Measurements from ENCODE around the gene CDH4. TPM values are rescaled to one million over a fixed set of nuclear protein-coding genes. Genes with fewer than 3 reads are reported as not detected.

Gene CDH4
- total RNA-seq, 1 donor, result 0.18 TPM

DNA sequence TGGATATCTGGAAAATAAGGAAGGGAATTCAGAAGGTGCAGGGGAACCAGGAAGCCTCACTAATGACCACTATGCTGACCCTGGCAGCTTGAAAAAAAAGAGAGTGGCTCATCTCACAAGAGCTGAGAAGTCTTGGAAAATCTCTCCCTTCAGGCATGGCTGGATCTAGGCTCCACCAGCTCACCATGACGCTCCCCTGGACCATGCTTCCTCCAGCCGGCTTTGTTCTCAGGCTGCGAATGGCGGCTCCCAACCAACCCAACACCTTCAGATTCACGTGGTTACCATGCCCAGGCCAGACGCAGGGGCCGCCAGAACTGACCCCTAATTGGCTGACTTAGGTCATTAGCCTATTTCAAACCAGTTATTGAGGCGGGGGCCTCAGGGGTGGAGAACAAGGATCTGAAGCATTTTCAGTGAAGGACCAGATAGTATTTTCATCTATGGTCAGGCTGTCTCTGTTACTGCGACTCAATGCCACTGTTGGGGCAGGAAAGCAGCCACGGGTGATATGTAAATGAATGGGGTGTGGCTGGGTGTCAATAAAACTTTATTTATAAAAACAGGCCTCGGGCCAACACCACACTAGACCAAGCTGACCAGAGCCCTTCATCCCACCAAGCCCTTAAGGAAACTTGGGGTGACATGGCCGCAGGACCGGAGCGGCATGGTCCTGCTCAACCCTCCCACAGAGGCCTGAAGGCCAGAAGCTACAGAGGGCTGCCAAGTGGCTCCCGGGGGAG is 653.9 kb downstream of the CDH4 start:
- H3K4me3 ChIP-seq (ENCODE audit: low read depth, low read length), result no peak overlapping the region
- no peak for DNase-seq (ENCODE audit: low read depth)
- TF ChIP-seq, protein P1, sequence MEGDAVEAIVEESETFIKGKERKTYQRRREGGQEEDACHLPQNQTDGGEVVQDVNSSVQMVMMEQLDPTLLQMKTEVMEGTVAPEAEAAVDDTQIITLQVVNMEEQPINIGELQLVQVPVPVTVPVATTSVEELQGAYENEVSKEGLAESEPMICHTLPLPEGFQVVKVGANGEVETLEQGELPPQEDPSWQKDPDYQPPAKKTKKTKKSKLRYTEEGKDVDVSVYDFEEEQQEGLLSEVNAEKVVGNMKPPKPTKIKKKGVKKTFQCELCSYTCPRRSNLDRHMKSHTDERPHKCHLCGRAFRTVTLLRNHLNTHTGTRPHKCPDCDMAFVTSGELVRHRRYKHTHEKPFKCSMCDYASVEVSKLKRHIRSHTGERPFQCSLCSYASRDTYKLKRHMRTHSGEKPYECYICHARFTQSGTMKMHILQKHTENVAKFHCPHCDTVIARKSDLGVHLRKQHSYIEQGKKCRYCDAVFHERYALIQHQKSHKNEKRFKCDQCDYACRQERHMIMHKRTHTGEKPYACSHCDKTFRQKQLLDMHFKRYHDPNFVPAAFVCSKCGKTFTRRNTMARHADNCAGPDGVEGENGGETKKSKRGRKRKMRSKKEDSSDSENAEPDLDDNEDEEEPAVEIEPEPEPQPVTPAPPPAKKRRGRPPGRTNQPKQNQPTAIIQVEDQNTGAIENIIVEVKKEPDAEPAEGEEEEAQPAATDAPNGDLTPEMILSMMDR (IDR thresholded peaks at IDR 0.05; ENCODE audit: insufficient read depth, low read length), result no peak

GRCh38 chr20:61907081-61907891 is 655.2 kb downstream of the CDH4 start:
- H3K4me3 ChIP-seq (ENCODE audit: low read depth, low read length), result no peak overlapping the region
- TF ChIP-seq, protein P1 (IDR thresholded peaks at IDR 0.05; ENCODE audit: insufficient read depth, low read length), result no peak
- no peak for DNase-seq (ENCODE audit: low read depth)

- no peak for DNase-seq (ENCODE audit: low read depth)
- no peak overlapping the region for H3K4me3 ChIP-seq (ENCODE audit: low read depth, low read length)
- TF ChIP-seq, protein P1 (IDR thresholded peaks at IDR 0.05; ENCODE audit: insufficient read depth, low read length), result no peak
Observed at GRCh38 chr20:61908057-61909026, 656.3 kb downstream of the CDH4 start.

DNA sequence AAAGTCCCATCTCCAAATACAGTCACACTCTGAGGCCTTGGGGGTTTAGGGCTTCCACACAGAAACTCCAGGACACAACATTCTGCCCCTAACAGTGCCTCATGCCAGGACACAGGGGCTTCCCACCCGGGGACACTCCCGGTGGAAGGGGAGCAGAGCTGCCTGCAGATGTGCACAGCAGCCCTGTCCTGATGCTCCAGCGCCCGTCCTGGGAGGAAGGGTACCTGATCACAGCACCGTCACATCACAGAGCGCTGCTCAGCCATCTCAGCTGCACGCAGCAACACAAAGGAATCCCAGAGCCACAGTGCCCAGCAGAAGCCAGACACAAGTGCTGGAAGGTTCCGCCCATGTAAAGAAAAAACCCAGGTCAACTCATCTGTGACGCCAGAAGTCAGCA is 657.0 kb downstream of the CDH4 start:
- no peak for DNase-seq (ENCODE audit: low read depth)
- H3K4me3 ChIP-seq (ENCODE audit: low read depth, low read length), result no peak overlapping the region
- TF ChIP-seq, protein P1 (IDR thresholded peaks at IDR 0.05; ENCODE audit: insufficient read depth, low read length), result no peak

- TF ChIP-seq, protein P1 (IDR thresholded peaks at IDR 0.05; ENCODE audit: insufficient read depth, low read length), result no peak
- no peak for DNase-seq (ENCODE audit: low read depth)
- H3K4me3 ChIP-seq (ENCODE audit: low read depth, low read length), result no peak overlapping the region
Observed at GRCh38 chr20:61909821-61910220, 657.8 kb downstream of the CDH4 start.

DNA sequence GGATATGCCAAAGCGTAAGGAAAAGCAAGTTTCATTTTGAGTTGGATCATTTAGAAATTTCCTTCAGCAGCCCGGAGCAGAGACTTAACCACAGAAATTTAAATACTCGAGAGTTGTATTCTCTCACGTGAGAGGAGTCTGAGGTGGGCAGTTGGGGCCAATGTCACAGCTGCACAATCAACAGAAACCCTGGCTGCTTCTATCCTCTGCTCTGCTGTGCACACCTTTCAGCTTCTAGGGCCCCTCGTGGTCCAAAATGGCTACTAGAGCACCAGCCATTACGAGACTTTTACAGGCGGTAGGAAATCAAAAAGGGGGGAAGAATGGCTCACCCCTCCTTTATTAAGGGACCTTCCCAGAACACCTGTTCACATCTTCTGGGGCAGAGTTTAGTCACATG is 659.8 kb downstream of the CDH4 start:
- no peak for DNase-seq (ENCODE audit: low read depth)
- TF ChIP-seq, protein P1 (IDR thresholded peaks at IDR 0.05; ENCODE audit: insufficient read depth, low read length), result no peak
- H3K4me3 ChIP-seq (ENCODE audit: low read depth, low read length), result no peak overlapping the region
